ENCODE measurements around the gene MED27.

GRCh38 chr9:131951905-131952304 lies 127.8 kb downstream of the MED27 start:
- TF ChIP-seq CTCF (IDR thresholded peaks at IDR 0.05 in 2 of 3, conservative IDR thresholded peaks at IDR 0.05 in 1 of 3; ENCODE audit: control insufficient read depth in 2 of 3, extremely low read depth in 1 of 3, insufficient read depth in 1 of 3, low read depth in 3 of 3, low read length in 3 of 3) (no peak), CHD4 (IDR thresholded peaks at IDR 0.05) (no peak), POLR2A (IDR thresholded peaks at IDR 0.05; ENCODE audit: low read depth, low read length) (no peak), TAF1 (IDR thresholded peaks at IDR 0.05; ENCODE audit: borderline replicate concordance, low read depth, low read length) (no peak), ZNF274 (IDR thresholded peaks at IDR 0.05; ENCODE audit: insufficient read depth, insufficient read length) (no peak), FOS (IDR thresholded peaks at IDR 0.05; ENCODE audit: borderline replicate concordance, extremely low read depth, insufficient read length) (no peak), CREB1 (IDR thresholded peaks at IDR 0.05; ENCODE audit: low read depth) (no peak), HCFC1 (IDR thresholded peaks at IDR 0.05; ENCODE audit: low read length) (no peak), PKNOX1 (IDR thresholded peaks at IDR 0.05) (no peak), POLR2AphosphoS5 (IDR thresholded peaks at IDR 0.05; ENCODE audit: low read length) (no peak), E2F8 (IDR thresholded peaks at IDR 0.05; ENCODE audit: low read depth, partially characterized antibody) (no peak), NRF1 (conservative IDR thresholded peaks at IDR 0.05; ENCODE audit: low read depth, low read length) (no peak), TCF12 (IDR thresholded peaks at IDR 0.05; ENCODE audit: low read depth, low read length) (no peak), EP300 (IDR thresholded peaks at IDR 0.05; ENCODE audit: borderline replicate concordance in 1 of 2, control insufficient read depth in 1 of 2, low read depth in 2 of 2, low read length in 2 of 2) (no peak)
